ENCODE measurements around the gene BEND4. TPM values are rescaled to one million over a fixed set of nuclear protein-coding genes. Genes with fewer than 3 reads are reported as not detected.

BEND4 gene
- total and polyA plus RNA-seq, 2 of the 4 experiments (the other 2 are of a cell fraction) = not detected

- intact Hi-C loops (cut with micrococcal nuclease) (no loop called here), dilution Hi-C loops (cut with HindIII; ENCODE audit: low sequenced_read_pairs, unreplicated experiment) (no loop called here), in situ Hi-C loops (cut with MboI; ENCODE audit: low sequenced_read_pairs) (no loop called here)
- CTCF ChIA-PET = no interaction called here
- Histone ChIP-seq H4K20me1 (ENCODE audit: insufficient read depth, low read length) (no peaks in the 10 kb centered on the region), H3K56ac (ENCODE audit: extremely low read depth, insufficient read depth, low read length) (no peak overlapping the region), H2BK15ac (ENCODE audit: low read depth, low read length) (no peak overlapping the region), H2BK5ac (ENCODE audit: low read depth, low read length, poor library complexity, severe bottlenecking) (no peak overlapping the region), H3K36me3 (ENCODE audit: control insufficient read depth, insufficient read depth, low read length) (no peaks in the 10 kb centered on the region), H3K4ac (ENCODE audit: low read depth, low read length) (no peak overlapping the region), H3K79me1 (ENCODE audit: low read depth in 1 of 2, low read length in 2 of 2) (no peaks in the 10 kb centered on the region), H3K27me3 (ENCODE audit: control insufficient read depth, insufficient read depth, low read length) (no peaks in the 10 kb centered on the region), H2BK120ac (ENCODE audit: low read depth, low read length) (no peak overlapping the region), H3K4me1 (ENCODE audit: control insufficient read depth, insufficient read depth, low read length) (no peaks in the 10 kb centered on the region), H4K5ac (ENCODE audit: low read depth, low read length) (no peak overlapping the region), H3K4me3 (ENCODE audit: insufficient read depth, low read depth, low read length) (no peak overlapping the region), H2AK9ac (replicated peaks; ENCODE audit: low read depth, low read length, poor library complexity) (no peak overlapping the region), H2AFZ (replicated peaks; ENCODE audit: low read length, poor library complexity) (no peak overlapping the region), H3K9ac (ENCODE audit: low read depth, low read length) (no peak overlapping the region), H4K91ac (ENCODE audit: insufficient read depth, low read depth, low read length) (no peak overlapping the region), H3K27ac (ENCODE audit: insufficient read depth, low read length) (no peak overlapping the region), H3K9me1 (ENCODE audit: insufficient read depth, low read length) (no peaks in the 10 kb centered on the region), H3K9me3 (ENCODE audit: control insufficient read depth, insufficient read depth, low read length) (no peaks in the 10 kb centered on the region), H2AK5ac (ENCODE audit: low read depth, low read length) (no peak overlapping the region), H3K23ac (ENCODE audit: low read depth, low read length) (no peak overlapping the region), H3K14ac (replicated peaks; ENCODE audit: low read depth, low read length) (no peak overlapping the region), H3K4me2 (ENCODE audit: low read depth, low read length) (no peak overlapping the region), H3K18ac (ENCODE audit: low read depth, low read length) (no peak overlapping the region), H4K8ac (ENCODE audit: low read depth in 2 of 2, low read length in 2 of 2) (no peak overlapping the region), H2BK20ac (ENCODE audit: low read depth, low read length) (no peak overlapping the region)
- POLR2A ChIA-PET (ENCODE audit: unreplicated experiment) = no interaction called here
- no TSS peak for BruUV-seq (replicated peaks)
- ATAC-seq (ENCODE audit: low read depth) (no peak), DNase-seq (no peak)
- TF ChIP-seq NFE2L2 (IDR thresholded peaks at IDR 0.05; ENCODE audit: low read depth, low read length) (no peak), CTCF (conservative IDR thresholded peaks at IDR 0.05; ENCODE audit: low read depth, low read length) (no peak), FOS (IDR thresholded peaks at IDR 0.05; ENCODE audit: low read depth, low read length) (no peak), RAD21 (IDR thresholded peaks at IDR 0.05; ENCODE audit: low read length) (no peak), CEBPB (IDR thresholded peaks at IDR 0.05; ENCODE audit: low read depth, low read length) (no peak), SMC3 (IDR thresholded peaks at IDR 0.05; ENCODE audit: low read depth, low read length) (no peak), MAZ (IDR thresholded peaks at IDR 0.05; ENCODE audit: borderline replicate concordance, low read depth, low read length) (no peak), BHLHE40 (IDR thresholded peaks at IDR 0.05; ENCODE audit: low read depth, low read length) (no peak), CHD1 (IDR thresholded peaks at IDR 0.05; ENCODE audit: low read depth, low read length) (no peak), POLR2A (IDR thresholded peaks at IDR 0.05; ENCODE audit: low read depth, low read length) (no peak)
- TF ChIP-seq, protein P1, sequence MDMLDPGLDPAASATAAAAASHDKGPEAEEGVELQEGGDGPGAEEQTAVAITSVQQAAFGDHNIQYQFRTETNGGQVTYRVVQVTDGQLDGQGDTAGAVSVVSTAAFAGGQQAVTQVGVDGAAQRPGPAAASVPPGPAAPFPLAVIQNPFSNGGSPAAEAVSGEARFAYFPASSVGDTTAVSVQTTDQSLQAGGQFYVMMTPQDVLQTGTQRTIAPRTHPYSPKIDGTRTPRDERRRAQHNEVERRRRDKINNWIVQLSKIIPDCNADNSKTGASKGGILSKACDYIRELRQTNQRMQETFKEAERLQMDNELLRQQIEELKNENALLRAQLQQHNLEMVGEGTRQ (IDR thresholded peaks at IDR 0.05; ENCODE audit: low read depth, low read length) = no peak
- TF ChIP-seq, protein P2, sequence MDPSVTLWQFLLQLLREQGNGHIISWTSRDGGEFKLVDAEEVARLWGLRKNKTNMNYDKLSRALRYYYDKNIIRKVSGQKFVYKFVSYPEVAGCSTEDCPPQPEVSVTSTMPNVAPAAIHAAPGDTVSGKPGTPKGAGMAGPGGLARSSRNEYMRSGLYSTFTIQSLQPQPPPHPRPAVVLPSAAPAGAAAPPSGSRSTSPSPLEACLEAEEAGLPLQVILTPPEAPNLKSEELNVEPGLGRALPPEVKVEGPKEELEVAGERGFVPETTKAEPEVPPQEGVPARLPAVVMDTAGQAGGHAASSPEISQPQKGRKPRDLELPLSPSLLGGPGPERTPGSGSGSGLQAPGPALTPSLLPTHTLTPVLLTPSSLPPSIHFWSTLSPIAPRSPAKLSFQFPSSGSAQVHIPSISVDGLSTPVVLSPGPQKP (IDR thresholded peaks at IDR 0.05; ENCODE audit: borderline replicate concordance, low read depth, low read length) = no peak
- WGBS, 2 experiments (ENCODE audit: extremely low coverage in 2 of 2, insufficient read length in 1 of 2) = no CpG with 5 or more reads among the region's 7 CpGs
These were observed 20.4 kb downstream of the BEND4 start for GRCh38 chr4:42132099-42132498.

Measured in IMR-90 (cell line).